Left cardiac atrium (tissue), 4 donors: Measurements from ENCODE around the gene CCDC28B. TPM values are rescaled to one million over a fixed set of nuclear protein-coding genes. Genes with fewer than 3 reads are reported as not detected.

Source experiments
- ATAC-seq, 2 donors: fragments of 200-7000 bp; cut with Tn5 transposase; one replicate each; pipeline ENCODE4 v1.9.1; 2020; ENCODE audit warnings: mild to moderate bottlenecking in 2 of 2, moderate library complexity in 2 of 2
- DNase-seq: peaks from one replicate; pipeline ENCODE4 v3.0.0-alpha.2; 2020
- intact Hi-C, 2 donors: fragments of 100-400 bp; cut with DNase I; formaldehyde crosslinking; loops; one replicate each; pipeline versions ENCODE4 v1.14.1 to v1.15.1; 2022 to 2023
- total RNA-seq, 2 donors: library from RNA; stranded (reverse); fragmentation: NEBNext Ultra II Directional; extraction: Animal tissue kit (Norgen Biotek cat#: 25700); gene quantifications; one replicate each; pipeline ENCODE4 v1.2.1, GENCODE V29; 2021
- donor health status: DM: no; HTN: yes; CAD: no.
- donor health status: DM: no; HTN: yes; CAD: no; lungs with severe emphysema.
- donor health status: DM: yes; HTN: yes; CAD: no.
- donor health status: Dilated cardiomyopathy.

The CCDC28B gene
- total RNA-seq, 2 donors from 2014 or later, result 7.5 to 13.8 TPM

DNA sequence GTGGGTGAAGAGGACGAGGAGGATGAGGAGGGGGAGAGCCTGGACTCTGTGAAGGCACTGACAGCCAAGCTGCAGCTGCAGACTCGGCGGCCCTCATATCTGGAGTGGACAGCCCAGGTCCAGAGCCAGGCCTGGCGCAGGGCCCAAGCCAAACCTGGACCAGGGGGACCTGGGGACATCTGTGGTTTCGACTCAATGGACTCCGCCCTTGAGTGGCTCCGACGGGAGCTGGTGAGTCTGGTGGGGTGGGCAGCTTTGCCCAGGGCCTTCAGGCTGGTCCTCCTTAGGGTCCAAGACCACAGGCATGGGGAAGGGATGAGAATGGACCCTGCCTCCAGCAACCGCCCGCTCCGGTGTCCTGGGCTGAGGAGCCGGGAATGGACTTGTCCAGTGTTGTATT, 47.1 kb downstream of the CCDC28B start:
- DNase-seq, result peak; percentile 38
- intact Hi-C loops, result loop anchor here in 1 of 2 donors (10.0 kb wide), 1 partner anchor 47 kb away; the partner anchor contains the start of gene HDAC1
- peak in 1 of 2 donors; percentile 16 for ATAC-seq

DNA sequence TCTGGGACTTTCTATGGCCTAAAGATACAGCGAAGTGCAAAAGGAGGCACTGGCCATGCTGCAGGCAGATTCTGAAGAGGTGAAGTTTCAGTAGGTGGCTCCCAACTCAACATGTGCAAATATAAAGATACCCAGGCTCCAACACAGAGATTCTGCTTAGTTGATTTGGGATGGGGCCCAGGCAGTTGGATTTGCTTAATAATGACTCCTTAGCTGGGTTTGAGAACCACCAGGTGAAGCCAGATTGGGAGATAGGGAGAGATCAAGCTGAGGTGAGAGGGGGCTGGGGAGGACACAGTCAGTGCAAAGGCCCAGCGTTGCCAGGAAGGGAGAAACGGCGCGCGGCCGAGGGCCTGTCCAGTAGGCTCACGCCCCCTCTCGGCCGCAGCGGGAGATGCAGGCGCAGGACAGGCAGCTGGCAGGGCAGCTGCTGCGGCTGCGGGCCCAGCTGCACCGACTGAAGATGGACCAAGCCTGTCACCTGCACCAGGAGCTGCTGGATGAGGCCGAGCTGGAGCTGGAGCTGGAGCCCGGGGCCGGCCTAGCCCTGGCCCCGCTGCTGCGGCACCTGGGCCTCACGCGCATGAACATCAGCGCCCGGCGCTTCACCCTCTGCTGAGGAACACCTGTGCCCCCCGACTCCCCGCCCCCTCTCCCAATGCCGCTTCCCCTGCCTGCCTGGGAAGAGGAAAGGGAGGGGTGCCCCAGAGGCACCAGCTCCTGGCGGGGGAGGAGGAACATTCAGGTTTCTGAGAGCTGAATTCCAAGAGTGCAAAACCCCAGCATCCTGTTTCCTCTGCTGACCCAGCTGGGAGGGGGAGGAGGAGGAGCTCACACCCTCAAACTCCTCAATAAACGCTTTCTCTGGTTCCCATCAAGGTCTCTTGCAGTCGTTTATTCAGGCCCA, 47.8 kb downstream of the CCDC28B start:
- ATAC-seq (peak; percentile 56 to 79), DNase-seq (peak; percentile 90)
- intact Hi-C loops, result loop anchor here in 1 of 2 donors (10.0 kb wide), 1 partner anchor 47 kb away; the partner anchor contains the start of gene HDAC1

DNA sequence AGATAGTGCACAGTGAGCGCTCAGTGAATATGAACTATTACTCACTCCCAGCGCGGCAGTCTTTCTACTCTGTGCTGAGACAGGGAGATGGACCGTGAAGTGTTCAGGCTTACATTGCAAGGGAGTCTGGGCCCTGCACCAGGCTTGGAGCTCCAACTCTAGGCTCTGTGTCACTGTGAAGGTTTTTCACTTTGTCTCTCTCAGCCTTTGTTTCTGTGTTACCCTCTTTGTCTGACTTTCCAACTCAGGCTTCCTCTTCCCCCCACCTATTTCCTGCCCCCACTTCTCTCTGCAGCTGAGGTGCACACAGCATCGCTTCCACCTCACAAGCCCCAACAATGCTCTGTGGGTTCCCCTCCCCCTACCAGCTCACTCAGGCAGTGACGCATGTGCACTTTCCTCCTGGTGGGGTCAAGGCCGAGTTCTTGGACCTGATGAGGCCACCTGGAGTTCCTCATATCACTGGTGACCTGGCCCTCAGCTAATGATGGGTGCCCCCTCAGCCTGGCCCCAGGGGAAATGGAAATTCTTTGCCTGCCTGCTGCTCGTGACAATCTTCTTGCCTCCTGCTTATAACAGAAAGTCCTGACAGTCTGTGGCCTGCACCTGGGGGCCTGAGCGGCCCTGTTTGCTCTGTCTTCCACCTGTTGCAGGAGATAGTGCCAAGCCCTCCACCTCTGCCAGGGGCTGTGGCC, 49.6 kb downstream of the CCDC28B start:
- ATAC-seq, result peak; percentile 19 to 68
- intact Hi-C loops, result loop anchor here in 1 of 2 donors (10.0 kb wide), 1 partner anchor 45 kb away; the partner anchor contains the start of gene HDAC1
- peak; percentile 44 for DNase-seq

DNA sequence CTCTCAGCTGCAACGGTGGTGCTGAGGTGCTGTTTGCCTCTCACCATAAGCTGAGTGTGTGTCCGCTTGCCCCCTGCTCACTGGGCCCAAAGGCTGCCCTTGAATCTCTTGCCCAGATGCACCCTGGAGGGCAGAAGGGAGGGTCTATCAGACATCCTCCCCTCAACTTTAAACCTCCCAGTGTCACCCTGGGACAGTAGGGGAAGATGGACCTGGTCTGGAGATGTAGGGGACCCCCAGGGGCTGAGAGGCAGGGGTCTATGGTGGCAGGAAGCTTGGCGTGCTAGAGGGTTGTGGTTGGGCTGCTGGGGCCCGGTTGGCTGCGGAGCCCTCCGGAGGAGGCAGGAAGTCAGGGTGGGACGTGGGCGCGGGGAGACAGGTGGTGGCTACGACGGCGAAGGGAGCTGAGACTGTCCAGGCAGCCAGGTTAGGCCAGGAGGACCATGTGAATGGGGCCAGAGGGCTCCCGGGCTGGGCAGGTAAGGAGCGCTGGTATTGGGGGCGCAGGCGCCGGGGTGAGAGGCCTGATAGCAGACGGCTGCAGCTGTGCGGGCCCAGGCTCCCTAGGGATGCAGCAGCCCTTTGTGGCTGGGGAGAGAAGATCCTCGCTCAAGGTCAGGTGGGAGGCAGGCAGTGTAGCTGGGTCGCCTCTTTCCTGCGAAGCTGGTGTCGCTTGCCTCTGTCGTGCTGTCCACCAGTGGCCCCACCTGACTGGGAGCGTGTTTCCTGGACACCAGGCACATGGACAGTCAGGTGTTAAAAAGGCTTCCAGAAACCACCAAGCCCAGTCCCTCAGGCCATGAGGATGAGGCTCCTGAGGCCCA, 50.7 kb downstream of the CCDC28B start, which contains the start of gene LCK:
Gene LCK (plus strand): TSS at position 373 of the 824 bp plus-strand sequence. CDS start 23,065 bp downstream, outside the sequence.
- DNase-seq (no peak), ATAC-seq (no peak)
- intact Hi-C loops, result no loop called here

Other genes with a start within 250 kb of the CCDC28B start
- gene KHDRBS1, start 186.7 kb upstream of the CCDC28B start, total RNA-seq, result 10 to 100 TPM; 57.2 to 76.6 TPM
- gene TMEM39B, start 127.7 kb upstream of the CCDC28B start, total RNA-seq, result 1 to 10 TPM; 8.2 to 9.5 TPM
- gene KPNA6, start 92.5 kb upstream of the CCDC28B start, total RNA-seq, result 10 to 100 TPM; 59.3 to 73.3 TPM
- 10 to 100 TPM; 20.3 to 35.6 TPM for gene TXLNA, start 20.9 kb upstream of the CCDC28B start, total RNA-seq
- gene IQCC, start 5.1 kb downstream of the CCDC28B start, total RNA-seq, result under 1 TPM; 0.76 to 0.97 TPM
- not detected for gene DCDC2B, start 8.5 kb downstream of the CCDC28B start, total RNA-seq
- 1 to 10 TPM; 8.8 to 9.9 TPM for gene TMEM234, start 21.8 kb downstream of the CCDC28B start, total RNA-seq
- gene EIF3I, start 21.8 kb downstream of the CCDC28B start, total RNA-seq, result 100 to 1,000 TPM in 1 of 2 donors, 10 to 100 TPM in 1; 95.1 to 110 TPM
- gene FAM167B, start 46.6 kb downstream of the CCDC28B start, total RNA-seq, result 1 to 10 TPM; 5.5 to 9.8 TPM
- 1 to 10 TPM; 1.2 to 2.6 TPM for gene LCK, start 50.7 kb downstream of the CCDC28B start, total RNA-seq
- 10 to 100 TPM; 34.8 to 34.9 TPM for gene HDAC1, start 91.5 kb downstream of the CCDC28B start, total RNA-seq
- gene MARCKSL1, start 135.6 kb downstream of the CCDC28B start, total RNA-seq, result 10 to 100 TPM; 34.5 to 53.9 TPM
- gene FAM229A, start 161.9 kb downstream of the CCDC28B start, total RNA-seq, result 1 to 10 TPM; 1.8 to 2.6 TPM
- under 1 TPM; 0.44 to 0.79 TPM for gene TSSK3, start 161.9 kb downstream of the CCDC28B start, total RNA-seq
- gene BSDC1, start 193.8 kb downstream of the CCDC28B start, total RNA-seq, result 10 to 100 TPM; 42.2 to 43.8 TPM